HepG2 (cell line): Measurements from ENCODE around the gene PKP3. TPM values are rescaled to one million over a fixed set of nuclear protein-coding genes. Genes with fewer than 3 reads are reported as not detected.

Experiments
- ATAC-seq: fragments of 200-7000 bp; cut with Tn5 transposase; 3 replicates; pipeline ENCODE4 v1.9.1; 2020; ENCODE audit warnings: mild to moderate bottlenecking, moderate library complexity
- BruUV-seq: library from RNA; stranded (reverse); fragments of 400-500 nt; replicated peaks from 2 replicates; lab custom pipeline; 2021; lab: Mats Ljungman, UMichigan
- CTCF ChIA-PET: fragments of 300-600 bp; formaldehyde crosslinking; extraction: SDS; loops from one replicate; lab custom pipeline; 2021; ENCODE audit warnings: low total read pairs, inconsistent platforms, low intra/inter-chr PET ratio; lab: Yijun Ruan, JAX
- POLR2A ChIA-PET: fragments of 350-600 bp; sonication (Branson Sonifier 250); formaldehyde crosslinking; loops from one replicate; lab custom pipeline; 2020; ENCODE audit warnings: antibody characterized with exemption, inconsistent platforms; lab: Yijun Ruan, JAX
- DNase-seq: peaks from one replicate; pipeline ENCODE4 v3.0.0-alpha.2; 2015; ENCODE audit warnings: low spot score
- FAIRE-seq: peaks from 3 replicates; lab custom pipeline; 2011; peaks lifted over from hg19 to GRCh38; lab: Jason Lieb, UNC
- H2AFZ ChIP-seq: one replicate; pipeline ENCODE4 v1.6.1; 2011; ENCODE audit warnings: low read length, inconsistent platforms
- H3K27ac ChIP-seq: fragments of 300-600 bp; 3 replicates; pipeline ENCODE4 v1.8.0; 2011; ENCODE audit warnings: mixed run types, mild to moderate bottlenecking, mixed read lengths, low read length, inconsistent platforms; ENCODE audit not compliant: insufficient read depth; ENCODE audit errors: extremely low read length
- H3K27me3 ChIP-seq, 2 experiments: fragments of 200-600 bp in 1 of 2; 2 replicates in 1 of 2; 3 replicates in 1 of 2; pipeline versions ENCODE4 v1.6.0 to v1.8.0; 2011; ENCODE audit warnings: low read length in 2 of 2, mild to moderate bottlenecking in 2 of 2, moderate library complexity in 2 of 2, inconsistent platforms in 1 of 2; ENCODE audit not compliant: insufficient read depth in 2 of 2, control insufficient read depth in 1 of 2
- H3K36me3 ChIP-seq, 2 experiments: fragments of 200-600 bp in 1 of 2; replicated peaks in 1 of 2; 2 replicates in 1 of 2; 3 replicates in 1 of 2; pipeline versions ENCODE4 v1.5.1 to v1.8.0; 2011; ENCODE audit warnings: low read length in 2 of 2, inconsistent platforms in 1 of 2; ENCODE audit not compliant: insufficient read depth in 2 of 2, control insufficient read depth in 1 of 2
- H3K4me1 ChIP-seq: 2 replicates; pipeline ENCODE4 v1.5.1; 2012; ENCODE audit warnings: low read length, inconsistent platforms; ENCODE audit not compliant: insufficient read depth
- H3K4me2 ChIP-seq: 2 replicates; pipeline ENCODE4 v1.6.0; 2011; ENCODE audit warnings: low read depth, low read length, inconsistent platforms
- H3K4me3 ChIP-seq, 3 experiments: fragments of 200-600 bp in 1 of 3; sonication (generic), shearing (Covaris generic) in 1 of 3; replicated peaks in 1 of 3; 2 replicates each; pipeline ENCODE4 v1.5.1; 2011 to 2016; ENCODE audit warnings: low read length in 3 of 3, inconsistent platforms in 2 of 3, low read depth in 2 of 3, mild to moderate bottlenecking in 2 of 3, control low read depth in 1 of 3, mixed read lengths in 1 of 3; ENCODE audit not compliant: insufficient read depth in 1 of 3
- H3K79me2 ChIP-seq: one replicate; pipeline ENCODE4 v1.6.1; 2011; ENCODE audit warnings: low read length, inconsistent platforms; ENCODE audit not compliant: insufficient read depth
- H3K9ac ChIP-seq: 2 replicates; pipeline ENCODE4 v1.6.0; 2011; ENCODE audit warnings: mild to moderate bottlenecking, low read depth, low read length, inconsistent platforms; ENCODE audit not compliant: insufficient read depth
- H3K9me3 ChIP-seq: 2 replicates; pipeline ENCODE4 v1.5.1; 2012; ENCODE audit warnings: mild to moderate bottlenecking, low read length
- H4K20me1 ChIP-seq: 2 replicates; pipeline ENCODE4 v1.6.0; 2011; ENCODE audit warnings: inconsistent platforms, mild to moderate bottlenecking, low read length, moderate library complexity; ENCODE audit not compliant: insufficient read depth
- JUND ChIP-seq: sonication (generic); formaldehyde crosslinking; IDR thresholded peaks from 2 replicates; pipeline ENCODE4 v1.8.0; 2022; ENCODE audit warnings: mild to moderate bottlenecking, missing genetic modification reagents
- PCBP1 ChIP-seq: fragments of 200-400 bp; formaldehyde crosslinking; IDR thresholded peaks from 2 replicates; pipeline ENCODE4 v1.6.1; 2017; ENCODE audit warnings: mild to moderate bottlenecking, low read depth, low read length, borderline replicate concordance
- ZBTB20 ChIP-seq: sonication (generic); formaldehyde crosslinking; IDR thresholded peaks from 2 replicates; pipeline ENCODE4 v1.8.1; 2023; ENCODE audit warnings: missing genetic modification reagents, low read depth, mild to moderate bottlenecking, borderline replicate concordance
- ZNF687 ChIP-seq: sonication (generic); formaldehyde crosslinking; IDR thresholded peaks from 2 replicates; pipeline ENCODE4 v1.5.1; 2020; ENCODE audit warnings: mild to moderate bottlenecking, missing genetic modification reagents, moderate library complexity
- ZNF703 ChIP-seq: sonication (generic); formaldehyde crosslinking; IDR thresholded peaks from 2 replicates; pipeline ENCODE4 v1.5.1; 2020; ENCODE audit warnings: missing genetic modification reagents, mild to moderate bottlenecking, moderate library complexity, borderline replicate concordance
- ZNF720 ChIP-seq: sonication (generic); formaldehyde crosslinking; IDR thresholded peaks from 2 replicates; pipeline ENCODE4 v1.4.0; 2020; ENCODE audit warnings: missing genetic modification reagents
- ZSCAN25 ChIP-seq: sonication (generic); formaldehyde crosslinking; IDR thresholded peaks from 2 replicates; pipeline ENCODE4 v1.8.0; 2022; ENCODE audit warnings: mild to moderate bottlenecking, missing genetic modification reagents
- WGBS: methylation state at CpG from one replicate; pipeline ENCODE4 v1.1.6; 2017; ENCODE audit warnings: low lambda C conversion rate; 5-methylcytosine and 5-hydroxymethylcytosine counted together
- in situ Hi-C: cut with HindIII; loops from 2 replicates; pipeline ENCODE4 v1.10.0; 2017; ENCODE audit warnings: low pct_unique_long_range_greater_than_20kb; ENCODE audit not compliant: extremely low pct_ligation_motif_present
- intact Hi-C: fragments of 100-400 bp; cut with micrococcal nuclease; formaldehyde crosslinking; loops from one replicate; pipeline ENCODE4 v1.10.0; 2022; ENCODE audit not compliant: unreplicated experiment
- polyA plus RNA-seq, 8 experiments: library from polyadenylated mRNA; depleted of rRNA in 3 of 8; stranded (reverse) in 7 of 8; unstranded in 1 of 8; fragments of >200 nt; fragmentation: Illumina TruSeq in 4 of 8; extraction: Trizol in 4 of 8; gene quantifications; 2 replicates each; pipeline versions ENCODE4 v1.2.1 to v1.2.3, GENCODE V29; 2011 to 2016; ENCODE audit warnings: low read depth in 4 of 8, missing spikeins in 1 of 8, mixed read lengths in 1 of 8; ENCODE audit not compliant: insufficient read depth in 1 of 8
- total RNA-seq, 5 experiments: library from RNA; depleted of rRNA; stranded (reverse); fragments of >200 nt; fragmentation: Illumina TruSeq; extraction: Trizol; gene quantifications; 2 replicates each; pipeline ENCODE4 v1.2.3, GENCODE V29; 2016; ENCODE audit warnings: low read depth in 1 of 5

PKP3 gene
- total and polyA plus RNA-seq, 2 of the 13 experiments (the other 11 are each of a cell fraction or from before 2014, with no cell fraction given): 18.0 to 28.7 TPM

- H3K79me2 ChIP-seq: no peaks in the 10 kb centered on the region
- H3K27ac ChIP-seq: no peak overlapping the region
- 0 out of 2 replicates have a peak, but pooled peaks have one; percentile 46 for TF ChIP-seq PCBP1
- peak; percentile 97 for TF ChIP-seq ZSCAN25 (CRISPR knock-in tag)
- no peak for TF ChIP-seq ZNF703
- no peak for TF ChIP-seq JUND (CRISPR knock-in tag)
- TF ChIP-seq ZNF720: no peak
- no peak for FAIRE-seq
- H3K4me3 ChIP-seq: no peak overlapping the region
- intact Hi-C loops (no loop called here), in situ Hi-C loops (no loop called here)
- H3K9ac ChIP-seq: no peak overlapping the region
- ChIA-PET CTCF (no interaction called here), POLR2A (interaction anchor here (1.1 kb wide), 1 partner anchor 35 kb away, joined by 4 read pairs; no protein-coding TSS in a partner anchor)
- no peak for DNase-seq
- H4K20me1 ChIP-seq: no peaks in the 10 kb centered on the region
- no peaks in the 10 kb centered on the region for H3K9me3 ChIP-seq
- peaks cover 61% of the 10 kb centered on the region for H3K4me1 ChIP-seq
- H3K36me3 ChIP-seq: no peaks in the 10 kb centered on the region
- no peak overlapping the region for H2AFZ ChIP-seq
- H3K27me3 ChIP-seq: peaks cover 2 to 10% of the 10 kb centered on the region in 2 experiments; a peak in 1 of 5 replicates
- no TSS peak for BruUV-seq
- no peak for ATAC-seq
- 17% methylated on average over 7 of the region's 14 CpGs for WGBS
- no peak overlapping the region for H3K4me2 ChIP-seq
Measured at GRCh38 chr11:413120-414081, 19.4 kb downstream of the PKP3 start.

GRCh38 chr11:414318-414857 is 20.4 kb downstream of the PKP3 start:
- H3K79me2 ChIP-seq: no peaks in the 10 kb centered on the region
- POLR2A ChIA-PET: interaction anchor here (0.7 to 2.8 kb wide), 5 partner anchors 27 to 179 kb away, joined by 3 to 8 read pairs (median 7); partner anchors contain the start of genes ANO9 and RNH1
- 10% methylated on average over 9 of the region's 9 CpGs for WGBS

More at GRCh38 chr11:414318-414857, 20.4 kb downstream of the PKP3 start:
- H4K20me1 ChIP-seq: no peaks in the 10 kb centered on the region
- CTCF ChIA-PET: no interaction called here
- BruUV-seq: no TSS peak
- H3K9ac ChIP-seq: no peak overlapping the region
- ATAC-seq (peak; percentile 7), DNase-seq (no peak), FAIRE-seq (no peak)
- no peaks in the 10 kb centered on the region for H3K36me3 ChIP-seq
- H3K9me3 ChIP-seq: no peaks in the 10 kb centered on the region
- intact Hi-C loops (no loop called here), in situ Hi-C loops (no loop called here)
- H2AFZ ChIP-seq: no peak overlapping the region
- TF ChIP-seq ZBTB20 (no peak), ZNF687 (CRISPR knock-in tag) (peak; percentile 29; the same call in 1 of the 2 replicates)
- peaks cover 51% of the 10 kb centered on the region for H3K4me1 ChIP-seq
- peak overlapping the region in 2 of 3 experiments; percentile 42 to 67; a peak in 4 of 6 replicates for H3K4me3 ChIP-seq
- no peak overlapping the region for H3K27ac ChIP-seq
- H3K27me3 ChIP-seq: peaks cover 2 to 10% of the 10 kb centered on the region in 2 experiments; a peak in 1 of 5 replicates
- H3K4me2 ChIP-seq: peak overlapping the region; percentile 67
